ENCODE measurements around the gene MDP1.

The MDP1 gene

GRCh38 chr14:24215495-24216344 lies at the start of gene MDP1:
Gene MDP1 (minus strand): TSS chr14:24216066. CDS start chr14:24215955, 111 bp downstream.
- peak; percentile 70 for TF ChIP-seq POLR2A (IDR thresholded peaks at IDR 0.05; ENCODE audit: extremely low read depth, insufficient read length)
- peak; percentile 91 for TF ChIP-seq MAX (IDR thresholded peaks at IDR 0.05; ENCODE audit: low read depth, low read length)
- TF ChIP-seq MYC (IDR thresholded peaks at IDR 0.05; ENCODE audit: low read depth, low read length) = peak; percentile 94
- TF ChIP-seq, protein P1, sequence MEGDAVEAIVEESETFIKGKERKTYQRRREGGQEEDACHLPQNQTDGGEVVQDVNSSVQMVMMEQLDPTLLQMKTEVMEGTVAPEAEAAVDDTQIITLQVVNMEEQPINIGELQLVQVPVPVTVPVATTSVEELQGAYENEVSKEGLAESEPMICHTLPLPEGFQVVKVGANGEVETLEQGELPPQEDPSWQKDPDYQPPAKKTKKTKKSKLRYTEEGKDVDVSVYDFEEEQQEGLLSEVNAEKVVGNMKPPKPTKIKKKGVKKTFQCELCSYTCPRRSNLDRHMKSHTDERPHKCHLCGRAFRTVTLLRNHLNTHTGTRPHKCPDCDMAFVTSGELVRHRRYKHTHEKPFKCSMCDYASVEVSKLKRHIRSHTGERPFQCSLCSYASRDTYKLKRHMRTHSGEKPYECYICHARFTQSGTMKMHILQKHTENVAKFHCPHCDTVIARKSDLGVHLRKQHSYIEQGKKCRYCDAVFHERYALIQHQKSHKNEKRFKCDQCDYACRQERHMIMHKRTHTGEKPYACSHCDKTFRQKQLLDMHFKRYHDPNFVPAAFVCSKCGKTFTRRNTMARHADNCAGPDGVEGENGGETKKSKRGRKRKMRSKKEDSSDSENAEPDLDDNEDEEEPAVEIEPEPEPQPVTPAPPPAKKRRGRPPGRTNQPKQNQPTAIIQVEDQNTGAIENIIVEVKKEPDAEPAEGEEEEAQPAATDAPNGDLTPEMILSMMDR (IDR thresholded peaks at IDR 0.05; ENCODE audit: low read depth, low read length) = peak; percentile 52
- H3K4me3 ChIP-seq (ENCODE audit: low read depth, low read length) = peak within 1 kb of the TSS; percentile 79
- peak; percentile 96 for DNase-seq (ENCODE audit: low read depth)

DNA sequence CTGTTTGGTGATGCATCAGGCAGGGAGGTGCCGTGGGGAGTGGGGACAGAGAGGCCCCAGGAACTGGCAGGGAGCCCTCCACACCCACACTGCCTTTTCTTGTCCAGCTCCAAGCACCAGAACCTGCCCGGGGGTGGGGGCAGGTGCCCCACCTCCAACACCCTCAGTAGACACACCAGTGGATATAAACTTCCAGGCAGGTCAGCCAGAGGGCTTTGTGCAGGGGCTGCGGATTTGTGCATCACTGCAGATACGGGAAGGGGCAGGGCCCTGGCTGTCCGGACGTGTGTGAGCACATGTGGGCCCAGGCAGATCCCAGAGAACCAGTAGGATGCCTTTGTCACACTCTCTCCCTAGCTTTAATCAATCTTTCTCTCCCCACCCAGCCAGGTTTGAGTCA lies 48.4 kb upstream of the MDP1 start:
- TF ChIP-seq MAX (IDR thresholded peaks at IDR 0.05; ENCODE audit: low read depth, low read length) (no peak), MYC (IDR thresholded peaks at IDR 0.05; ENCODE audit: low read depth, low read length) (no peak), POLR2A (IDR thresholded peaks at IDR 0.05; ENCODE audit: extremely low read depth, insufficient read length) (no peak)
- TF ChIP-seq, protein P1 (IDR thresholded peaks at IDR 0.05; ENCODE audit: low read depth, low read length) = no peak
- no peak for DNase-seq (ENCODE audit: low read depth)
- H3K4me3 ChIP-seq (ENCODE audit: low read depth, low read length) = no peak overlapping the region

DNA sequence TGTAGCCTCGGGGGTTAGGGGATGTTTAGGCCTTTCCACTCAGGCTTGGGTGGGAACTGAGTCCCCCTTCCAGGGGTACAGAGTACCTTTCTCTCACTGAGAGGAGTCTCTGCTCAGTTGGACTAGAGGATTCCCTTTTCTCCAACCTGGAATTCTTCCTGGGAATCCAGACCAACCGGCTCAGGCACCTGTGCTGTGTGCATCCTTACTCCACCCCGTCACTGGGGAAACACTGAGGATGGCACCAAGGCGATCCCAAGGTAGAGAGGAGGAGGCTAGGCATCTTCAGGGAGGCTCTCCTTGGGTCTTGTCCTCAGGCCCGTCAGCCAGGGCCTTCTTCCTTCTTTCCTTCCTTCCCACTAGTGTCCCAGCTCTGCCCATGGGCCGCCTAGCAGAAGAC lies 48.0 kb upstream of the MDP1 start:
- DNase-seq (ENCODE audit: low read depth) = no peak
- H3K4me3 ChIP-seq (ENCODE audit: low read depth, low read length) = no peak overlapping the region
- TF ChIP-seq POLR2A (IDR thresholded peaks at IDR 0.05; ENCODE audit: extremely low read depth, insufficient read length) = no peak
- TF ChIP-seq, protein P1 (IDR thresholded peaks at IDR 0.05; ENCODE audit: low read depth, low read length) = no peak
- no peak for TF ChIP-seq MAX (IDR thresholded peaks at IDR 0.05; ENCODE audit: low read depth, low read length)
- TF ChIP-seq MYC (IDR thresholded peaks at IDR 0.05; ENCODE audit: low read depth, low read length) = no peak

DNA sequence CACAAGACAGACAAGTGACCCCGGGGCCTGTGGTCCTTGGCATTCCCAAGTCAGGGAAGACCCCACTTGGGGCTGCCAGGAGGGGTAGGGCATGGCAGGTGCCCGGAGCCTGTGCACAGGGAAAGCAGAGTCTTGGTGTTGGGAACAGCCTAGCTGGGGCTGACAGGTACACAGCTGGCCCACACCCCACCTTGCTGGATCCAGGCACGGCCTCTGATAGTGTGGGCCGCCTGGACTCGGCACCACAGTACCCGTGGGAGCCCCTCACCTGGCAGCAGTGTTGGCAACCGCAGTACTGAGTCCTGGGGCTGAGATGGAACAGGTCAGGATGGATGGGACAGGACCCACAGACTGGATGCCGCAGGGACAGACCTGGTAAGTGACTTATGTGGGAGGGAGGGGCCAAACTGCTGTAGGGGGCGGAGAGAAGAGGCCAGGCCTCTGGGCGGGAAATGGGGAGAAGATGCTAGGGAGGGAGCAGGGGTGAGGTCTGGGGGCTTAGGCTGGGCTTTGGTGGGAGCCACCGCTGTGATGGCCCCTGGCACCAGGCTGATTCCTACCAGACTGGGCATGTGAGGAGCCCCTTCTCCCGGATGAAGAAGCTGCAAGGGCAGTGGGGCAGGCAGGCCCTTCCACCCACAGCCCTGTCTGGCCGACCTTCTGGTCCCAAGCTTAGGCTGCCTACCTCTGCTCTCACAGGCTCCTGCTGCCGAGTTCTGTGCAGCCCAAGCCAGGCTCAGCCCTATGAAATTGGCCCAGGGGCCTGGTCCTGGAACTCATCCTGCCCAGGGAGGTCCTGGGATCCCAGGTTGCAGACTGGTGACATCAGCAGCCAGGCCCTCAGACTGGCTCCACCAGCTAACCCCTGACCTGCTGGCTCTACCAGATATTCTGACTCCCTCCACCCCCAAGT lies 47.2 kb upstream of the MDP1 start, which contains the start of gene TGM1:
Gene TGM1 (minus strand): TSS at position 357 of the 913 bp plus-strand sequence. CDS start 825 bp downstream, outside the sequence.
- DNase-seq (ENCODE audit: low read depth) = no peak
- TF ChIP-seq POLR2A (IDR thresholded peaks at IDR 0.05; ENCODE audit: extremely low read depth, insufficient read length) = no peak
- TF ChIP-seq, protein P1 (IDR thresholded peaks at IDR 0.05; ENCODE audit: low read depth, low read length) = no peak
- TF ChIP-seq MAX (IDR thresholded peaks at IDR 0.05; ENCODE audit: low read depth, low read length) = no peak
- TF ChIP-seq MYC (IDR thresholded peaks at IDR 0.05; ENCODE audit: low read depth, low read length) = no peak
- no peak within 1 kb of the TSS for H3K4me3 ChIP-seq (ENCODE audit: low read depth, low read length)

DNA sequence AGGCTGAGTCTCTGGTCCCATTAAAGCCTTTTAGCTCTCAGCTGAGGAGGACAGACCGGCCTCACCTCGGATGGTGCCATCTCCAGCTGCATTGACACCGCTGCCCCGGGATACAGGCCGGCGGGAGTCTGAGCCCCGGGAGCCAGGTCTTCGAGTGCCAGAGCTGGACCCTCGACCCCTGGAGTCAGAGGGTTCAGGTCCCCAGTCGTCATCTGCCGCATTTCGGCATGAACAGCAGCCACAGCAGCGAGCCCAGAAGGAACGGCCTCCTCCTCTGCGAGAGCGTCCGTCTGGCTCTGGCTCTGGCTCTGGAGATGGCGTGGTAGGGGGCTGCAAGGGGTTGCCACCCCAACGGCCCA lies 46.1 kb upstream of the MDP1 start:
- no peak for TF ChIP-seq POLR2A (IDR thresholded peaks at IDR 0.05; ENCODE audit: extremely low read depth, insufficient read length)
- TF ChIP-seq MAX (IDR thresholded peaks at IDR 0.05; ENCODE audit: low read depth, low read length) = no peak
- TF ChIP-seq, protein P1 (IDR thresholded peaks at IDR 0.05; ENCODE audit: low read depth, low read length) = no peak
- no peak for TF ChIP-seq MYC (IDR thresholded peaks at IDR 0.05; ENCODE audit: low read depth, low read length)
- no peak overlapping the region for H3K4me3 ChIP-seq (ENCODE audit: low read depth, low read length)
- DNase-seq (ENCODE audit: low read depth) = no peak

Data from NB4 (cell line).